Astrocyte of the spinal cord (primary cell): ENCODE measurements around the gene ACOT8.

Source experiments
- DNase-seq: peaks from one replicate; pipeline ENCODE4 v3.0.0; 2011; ENCODE audit warnings: low read depth, low spot score
- H3K4me3 ChIP-seq: 2 replicates; pipeline ENCODE4 v1.5.1; 2011; ENCODE audit warnings: low read depth, mild to moderate bottlenecking, low read length, moderate library complexity
- in situ Hi-C: cut with HindIII; loops from 2 replicates; pipeline ENCODE4 v1.10.0; 2017; ENCODE audit warnings: low sequenced_read_pairs
- TF ChIP-seq, protein P1 (sequence below): IDR thresholded peaks from 2 replicates; pipeline ENCODE4 v1.5.1; 2012; ENCODE audit warnings: low read depth, mild to moderate bottlenecking, low read length, inconsistent platforms

ACOT8 gene

DNA sequence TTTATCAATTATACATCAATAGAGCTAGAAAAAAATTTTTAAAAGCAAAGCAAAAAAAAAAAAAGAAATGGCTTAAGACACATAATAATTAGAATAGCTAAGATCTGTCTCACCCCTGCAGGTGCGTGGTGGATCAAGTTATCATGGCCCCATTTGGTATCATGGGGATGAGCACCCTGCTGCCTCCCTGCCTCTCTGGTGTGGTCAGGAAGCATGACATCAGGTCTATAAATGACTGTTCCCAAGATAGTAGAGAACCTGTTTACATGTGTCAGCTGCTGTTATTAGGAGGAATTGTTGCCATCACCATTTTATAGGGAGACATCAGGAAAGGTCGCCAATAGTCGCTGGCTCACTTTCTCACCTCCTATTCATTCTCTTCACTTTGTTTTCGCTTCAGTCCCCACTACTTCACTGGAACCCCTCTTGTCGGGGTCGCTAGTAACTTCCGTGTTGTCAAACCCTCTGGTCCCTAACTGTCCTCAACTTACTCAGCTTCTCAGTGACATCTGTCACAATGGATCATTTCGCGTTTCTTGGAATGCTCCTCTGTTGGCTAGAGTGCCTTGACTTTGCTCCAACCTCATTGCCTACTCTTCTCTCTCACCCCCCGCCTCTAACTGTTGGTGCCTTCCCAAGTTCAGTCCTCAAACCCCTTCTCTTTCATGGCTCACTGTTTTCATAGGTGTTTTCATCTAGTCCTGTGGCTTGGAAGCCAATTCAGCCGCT, 60.7 kb downstream of the ACOT8 start:
- in situ Hi-C loops = no loop called here

DNA sequence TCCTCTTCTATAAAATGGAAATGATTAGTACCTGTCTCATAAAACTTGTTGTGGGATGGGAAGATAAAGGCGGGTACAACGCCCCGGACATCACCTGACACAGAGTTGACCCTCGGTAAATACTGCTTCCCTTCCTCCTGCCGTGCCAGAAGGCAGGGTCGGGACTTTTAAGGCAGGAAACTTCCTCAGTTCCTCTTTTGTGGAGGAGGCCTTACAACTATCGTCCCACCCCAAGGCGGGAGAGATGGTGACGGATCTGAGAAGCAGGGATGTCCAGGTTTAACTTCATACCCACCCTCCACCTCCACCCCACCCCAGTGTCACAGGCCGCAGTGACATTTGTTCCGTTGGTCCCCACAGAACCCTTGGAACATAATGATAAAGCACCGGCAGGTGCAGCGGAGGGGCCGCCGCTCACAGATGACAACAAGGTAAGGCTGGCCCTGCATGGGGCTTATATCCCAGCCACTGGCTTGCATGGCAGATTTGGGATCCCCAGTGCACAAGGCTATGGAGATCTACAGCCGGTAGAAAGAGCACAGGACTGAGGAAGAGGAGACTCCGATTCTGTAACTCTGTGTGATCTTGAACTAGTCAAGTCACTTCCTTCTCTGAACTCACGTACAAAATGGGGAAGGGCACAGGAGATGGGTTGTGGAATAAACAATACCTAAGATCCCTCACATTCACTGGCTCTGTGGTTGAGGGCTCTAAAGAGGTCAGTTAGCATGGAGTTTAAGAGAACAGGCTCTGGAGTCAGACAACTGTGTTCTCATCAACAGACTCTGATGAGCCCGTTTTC, 64.7 kb downstream of the ACOT8 start:
- no peak for DNase-seq
- in situ Hi-C loops = no loop called here
- peak overlapping the region; percentile 81 for H3K4me3 ChIP-seq
- TF ChIP-seq, protein P1, sequence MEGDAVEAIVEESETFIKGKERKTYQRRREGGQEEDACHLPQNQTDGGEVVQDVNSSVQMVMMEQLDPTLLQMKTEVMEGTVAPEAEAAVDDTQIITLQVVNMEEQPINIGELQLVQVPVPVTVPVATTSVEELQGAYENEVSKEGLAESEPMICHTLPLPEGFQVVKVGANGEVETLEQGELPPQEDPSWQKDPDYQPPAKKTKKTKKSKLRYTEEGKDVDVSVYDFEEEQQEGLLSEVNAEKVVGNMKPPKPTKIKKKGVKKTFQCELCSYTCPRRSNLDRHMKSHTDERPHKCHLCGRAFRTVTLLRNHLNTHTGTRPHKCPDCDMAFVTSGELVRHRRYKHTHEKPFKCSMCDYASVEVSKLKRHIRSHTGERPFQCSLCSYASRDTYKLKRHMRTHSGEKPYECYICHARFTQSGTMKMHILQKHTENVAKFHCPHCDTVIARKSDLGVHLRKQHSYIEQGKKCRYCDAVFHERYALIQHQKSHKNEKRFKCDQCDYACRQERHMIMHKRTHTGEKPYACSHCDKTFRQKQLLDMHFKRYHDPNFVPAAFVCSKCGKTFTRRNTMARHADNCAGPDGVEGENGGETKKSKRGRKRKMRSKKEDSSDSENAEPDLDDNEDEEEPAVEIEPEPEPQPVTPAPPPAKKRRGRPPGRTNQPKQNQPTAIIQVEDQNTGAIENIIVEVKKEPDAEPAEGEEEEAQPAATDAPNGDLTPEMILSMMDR = no peak

More for the DNA sequence above, 60.7 kb downstream of the ACOT8 start:
- TF ChIP-seq, protein P1 = no peak
- no peak for DNase-seq
- no peak overlapping the region for H3K4me3 ChIP-seq
